ENCODE results near the gene SPG7.

Gene SPG7

DNA sequence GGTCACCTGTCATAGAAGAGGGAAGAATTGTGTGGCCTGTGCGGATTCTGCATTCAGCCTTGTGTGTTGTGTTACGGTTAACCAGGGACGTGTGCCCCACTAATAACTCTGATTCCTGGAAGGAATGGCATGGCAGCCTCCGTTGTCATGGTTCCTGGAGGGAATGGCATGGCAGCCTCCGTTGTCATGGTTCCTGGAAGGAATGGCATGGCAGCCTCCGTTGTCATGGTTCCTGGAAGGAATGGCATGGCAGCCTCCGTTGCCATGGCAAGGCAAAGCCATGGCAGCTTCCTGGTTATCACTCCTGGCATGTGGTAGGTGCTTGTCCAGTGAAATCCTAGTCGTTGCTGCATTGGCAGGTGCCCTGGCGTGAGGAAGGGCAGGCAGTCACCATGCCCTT, 8.9 kb downstream of the SPG7 start:
- DNase-seq (ENCODE audit: low read depth in 2 of 2): no peak

DNA sequence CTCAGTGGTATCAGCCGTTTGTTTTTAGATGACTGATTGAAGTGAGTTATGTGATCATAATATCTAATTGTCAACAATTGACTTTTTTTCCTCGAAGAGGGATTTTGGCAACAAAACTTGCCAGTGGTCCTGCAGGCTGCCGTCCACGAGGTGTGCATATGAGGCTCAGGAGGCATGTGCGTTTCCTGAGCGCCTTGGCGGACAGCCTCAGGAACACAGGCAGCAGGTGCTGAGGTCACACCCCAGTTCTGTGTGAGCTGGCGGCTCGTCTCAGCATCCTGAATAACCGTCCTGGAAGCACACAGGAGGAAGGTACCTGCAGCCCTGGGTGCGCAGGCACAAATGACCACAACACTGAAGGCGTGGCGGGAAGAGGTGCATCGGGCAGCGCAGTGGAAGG, 11.7 kb downstream of the SPG7 start:
- DNase-seq (ENCODE audit: low read depth in 2 of 2): no peak

DNA sequence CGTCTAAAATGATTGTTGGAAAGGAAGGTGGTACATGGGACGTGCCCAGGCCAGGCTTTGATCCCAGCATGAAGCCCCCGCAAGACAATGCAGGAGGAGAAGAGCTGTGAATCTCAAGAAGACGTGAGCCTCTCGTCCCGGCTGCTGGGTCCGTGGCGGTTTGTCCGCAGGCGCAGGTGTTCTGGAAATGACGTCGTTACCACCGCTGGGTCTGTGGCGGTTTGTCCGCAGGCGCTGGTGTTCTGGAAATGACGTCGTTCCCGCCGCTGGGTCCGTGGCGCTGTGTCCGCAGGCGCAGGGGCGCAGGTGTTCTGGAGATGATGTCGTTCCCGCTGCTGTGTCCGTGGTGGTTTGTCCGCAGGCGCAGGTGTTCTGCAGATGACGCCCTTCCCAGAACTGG, 14.1 kb downstream of the SPG7 start:
- no peak for DNase-seq (ENCODE audit: low read depth in 2 of 2)

DNA sequence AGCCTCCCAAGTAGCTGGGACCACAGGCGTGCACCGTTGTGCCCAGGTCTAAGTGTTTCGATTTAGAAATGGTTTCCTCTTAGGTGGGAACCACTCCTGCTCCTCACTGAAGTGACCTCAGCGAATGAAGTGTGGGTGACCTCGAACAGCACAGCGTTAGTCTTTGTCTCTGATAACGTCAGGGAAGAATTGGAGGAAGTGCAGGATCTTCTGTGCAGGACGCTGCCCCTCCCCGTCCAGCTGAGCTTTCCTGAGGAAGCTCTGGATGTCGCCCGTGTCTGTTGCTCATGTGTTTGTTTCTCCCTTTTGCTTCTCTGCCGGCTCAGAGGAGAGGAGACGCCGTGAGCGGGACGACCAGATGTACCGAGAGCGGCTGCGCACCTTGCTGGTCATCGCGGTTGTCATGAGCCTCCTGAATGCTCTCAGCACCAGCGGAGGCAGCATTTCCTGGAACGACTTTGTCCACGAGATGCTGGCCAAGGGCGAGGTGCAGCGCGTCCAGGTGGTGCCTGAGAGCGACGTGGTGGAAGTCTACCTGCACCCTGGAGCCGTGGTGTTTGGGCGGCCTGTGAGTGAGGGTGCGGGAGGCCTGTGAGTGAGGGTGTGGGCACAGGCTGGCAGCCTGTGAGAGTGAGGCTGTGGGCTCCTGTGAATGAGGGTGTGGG, 15.6 kb downstream of the SPG7 start:
- DNase-seq (ENCODE audit: low read depth in 2 of 2): no peak

- DNase-seq (ENCODE audit: low read depth in 2 of 2): no peak
These were observed 17.1 kb downstream of the SPG7 start for GRCh38 chr16:89525146-89525913.

- no peak for DNase-seq (ENCODE audit: low read depth in 2 of 2)
These were observed 20.9 kb downstream of the SPG7 start for GRCh38 chr16:89529097-89529496.

DNA sequence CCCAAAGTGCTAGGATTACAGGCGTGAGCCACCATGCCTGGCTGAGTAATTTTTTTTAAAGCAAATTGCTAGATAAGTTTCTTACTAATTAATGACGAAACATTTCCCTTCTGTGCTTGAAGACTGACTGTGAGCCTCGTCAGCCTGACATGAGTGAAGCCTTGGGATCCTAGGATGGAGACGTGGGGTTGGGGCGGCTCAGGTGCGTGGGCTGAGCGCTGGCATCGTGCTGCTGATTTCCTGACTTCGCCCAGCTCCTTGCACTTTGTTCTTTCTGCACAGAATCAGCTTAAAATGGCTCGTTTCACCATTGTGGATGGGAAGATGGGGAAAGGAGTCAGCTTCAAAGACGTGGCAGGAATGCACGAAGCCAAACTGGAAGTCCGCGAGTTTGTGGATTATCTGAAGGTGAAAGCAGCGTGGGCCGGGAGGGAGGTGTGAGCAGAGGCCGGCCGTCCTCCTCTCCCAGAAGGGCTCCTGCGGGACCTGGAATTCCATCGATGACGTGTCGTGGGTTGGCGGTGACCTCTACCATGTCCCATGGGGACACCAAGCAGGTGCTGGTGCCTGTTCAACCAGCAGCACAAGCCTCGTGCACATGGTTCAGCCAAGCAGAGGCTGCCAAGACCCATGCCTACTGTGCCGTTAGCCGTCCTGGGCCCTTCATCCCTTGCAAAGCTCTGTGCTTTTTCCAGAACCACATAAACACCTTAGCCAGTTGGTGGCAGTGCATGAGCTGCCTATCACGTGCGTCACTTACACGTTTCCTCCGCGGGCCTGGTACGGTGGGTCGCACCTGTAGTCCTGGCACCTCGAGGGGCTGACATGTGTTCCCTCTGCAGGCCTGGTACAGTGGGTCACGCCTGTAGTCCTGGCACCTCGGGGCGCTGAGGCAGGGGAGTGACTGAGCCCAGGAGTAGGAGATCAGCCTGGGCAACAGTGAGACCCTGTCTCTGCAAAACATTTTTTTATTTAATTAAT, 22.5 kb downstream of the SPG7 start:
- DNase-seq (ENCODE audit: low read depth in 2 of 2): no peak

- DNase-seq (ENCODE audit: low read depth in 2 of 2): no peak
These were observed 23.8 kb downstream of the SPG7 start for GRCh38 chr16:89531821-89532526.

GRCh38 chr16:89534252-89534756, 26.1 kb downstream of the SPG7 start:
- DNase-seq (ENCODE audit: low read depth in 2 of 2): no peak

DNA sequence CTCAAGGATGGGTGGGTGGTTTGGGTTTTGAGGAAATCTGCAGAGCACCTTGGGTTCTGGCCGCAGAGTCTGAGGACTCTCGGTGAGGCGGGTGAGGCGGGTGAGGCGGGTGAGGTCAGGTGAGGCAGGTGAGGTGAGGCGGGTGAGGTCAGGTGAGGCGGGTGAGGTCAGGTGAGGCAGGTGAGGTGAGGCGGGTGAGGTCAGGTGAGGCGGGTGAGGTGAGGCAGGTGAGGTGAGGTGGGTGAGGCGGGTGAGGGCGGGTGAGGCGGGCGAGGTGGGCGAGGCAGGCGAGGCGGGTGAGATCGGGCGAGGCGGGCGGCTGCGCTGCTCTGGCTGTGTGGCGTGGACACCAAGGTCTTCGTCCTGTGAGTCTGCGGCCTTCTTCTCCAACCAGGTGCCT, 28.2 kb downstream of the SPG7 start:
- no peak for DNase-seq (ENCODE audit: low read depth in 2 of 2)

DNA sequence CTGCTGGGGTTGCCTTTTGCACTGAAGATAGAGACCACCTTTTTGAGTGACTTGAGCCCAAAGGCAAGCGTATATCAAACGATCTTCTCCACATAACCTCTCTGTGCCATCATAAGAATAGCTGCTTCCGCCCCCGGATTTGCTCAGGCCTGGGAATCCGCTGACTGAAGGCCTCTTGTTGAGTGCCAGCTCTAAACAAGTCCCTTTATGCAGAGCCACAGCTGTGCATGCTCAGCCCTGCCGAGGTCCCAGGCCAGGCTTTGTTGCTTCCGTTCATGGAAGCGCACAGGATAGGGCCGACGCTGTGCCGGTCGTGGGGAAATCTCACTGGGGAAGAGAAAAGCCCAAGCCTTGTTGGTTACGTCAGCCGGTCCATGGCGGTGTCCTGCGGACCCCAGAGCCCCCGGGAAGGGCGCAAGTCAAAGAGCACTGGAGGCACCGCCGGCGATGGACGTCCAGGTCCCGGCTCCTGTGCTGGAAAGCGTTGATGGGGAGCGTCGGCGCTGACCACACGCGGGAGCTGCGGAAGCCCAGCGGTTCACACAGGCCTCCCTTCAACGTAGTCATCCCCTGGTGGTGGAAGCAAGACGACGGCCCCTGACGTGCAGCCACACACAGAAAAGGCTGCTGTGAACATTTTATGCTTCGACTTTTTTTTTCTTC, 28.8 kb downstream of the SPG7 start:
- no peak for DNase-seq (ENCODE audit: low read depth in 2 of 2)

DNA sequence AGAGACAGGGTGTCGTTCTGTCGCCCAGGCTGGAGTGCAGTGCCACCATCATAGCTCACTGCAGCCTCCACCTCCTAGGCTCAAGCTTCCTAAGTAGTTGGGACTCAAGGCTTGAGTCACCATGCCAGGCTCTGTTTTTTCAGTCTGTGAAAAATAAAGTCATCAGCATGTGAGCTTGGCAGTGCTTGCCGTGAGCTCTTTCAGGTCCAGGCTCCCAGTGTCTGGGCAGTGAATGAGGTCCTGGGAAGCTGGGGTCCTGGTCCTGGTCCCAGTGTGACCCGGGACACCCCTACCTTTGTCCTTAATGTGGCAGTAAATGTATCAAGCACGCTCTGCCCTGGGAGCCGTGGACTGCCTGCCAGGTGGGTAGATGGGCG, 29.3 kb downstream of the SPG7 start:
- DNase-seq (ENCODE audit: low read depth in 2 of 2): no peak

GRCh38 chr16:89538286-89538685, 30.1 kb downstream of the SPG7 start:
- no peak for DNase-seq (ENCODE audit: low read depth in 2 of 2)

DNA sequence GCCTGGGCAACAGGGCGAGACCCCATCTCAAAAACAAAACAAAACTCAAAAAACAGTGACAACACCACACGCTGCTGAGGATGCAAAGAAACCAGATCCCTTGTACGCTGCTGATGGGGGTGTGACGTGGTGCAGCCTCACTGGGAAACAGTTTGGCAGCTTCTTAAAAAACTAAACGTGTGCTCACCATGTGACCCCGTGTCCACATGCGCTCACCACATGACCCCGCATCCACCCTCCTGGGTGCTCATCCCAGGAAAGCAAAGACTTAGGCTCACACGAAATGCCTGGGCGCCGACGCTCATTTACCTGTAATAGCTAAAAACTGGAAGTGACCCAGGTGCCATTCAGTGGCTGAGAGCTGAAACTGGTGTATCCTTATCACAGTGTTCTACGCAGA, 32.4 kb downstream of the SPG7 start:
- no peak for DNase-seq (ENCODE audit: low read depth in 2 of 2)

- DNase-seq (ENCODE audit: low read depth in 2 of 2): no peak
These were observed 33.6 kb downstream of the SPG7 start for GRCh38 chr16:89541792-89542191.

DNA sequence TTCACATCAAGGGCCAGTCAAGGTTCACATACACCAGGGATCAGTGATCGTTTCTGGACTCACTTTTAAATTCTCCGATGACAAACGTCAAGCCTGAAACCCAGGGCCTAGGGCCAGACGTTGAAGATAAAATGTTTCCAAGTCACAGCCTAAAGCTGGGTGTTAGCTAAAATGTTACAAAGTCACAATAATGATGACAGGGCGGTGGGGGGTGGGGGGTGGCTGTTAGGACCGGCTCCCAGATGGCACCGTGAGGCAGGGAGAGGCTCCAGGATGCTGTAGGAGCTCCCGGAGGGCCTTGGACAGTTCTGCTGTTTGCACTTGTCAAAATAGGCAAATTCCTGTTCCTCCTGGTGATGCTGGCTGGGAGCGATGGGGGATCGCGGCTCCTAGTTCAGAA, 35.9 kb downstream of the SPG7 start:
- no peak for DNase-seq (ENCODE audit: low read depth in 2 of 2)

- DNase-seq (ENCODE audit: low read depth in 2 of 2): no peak
These were observed 36.5 kb downstream of the SPG7 start for GRCh38 chr16:89544713-89545043.

DNA sequence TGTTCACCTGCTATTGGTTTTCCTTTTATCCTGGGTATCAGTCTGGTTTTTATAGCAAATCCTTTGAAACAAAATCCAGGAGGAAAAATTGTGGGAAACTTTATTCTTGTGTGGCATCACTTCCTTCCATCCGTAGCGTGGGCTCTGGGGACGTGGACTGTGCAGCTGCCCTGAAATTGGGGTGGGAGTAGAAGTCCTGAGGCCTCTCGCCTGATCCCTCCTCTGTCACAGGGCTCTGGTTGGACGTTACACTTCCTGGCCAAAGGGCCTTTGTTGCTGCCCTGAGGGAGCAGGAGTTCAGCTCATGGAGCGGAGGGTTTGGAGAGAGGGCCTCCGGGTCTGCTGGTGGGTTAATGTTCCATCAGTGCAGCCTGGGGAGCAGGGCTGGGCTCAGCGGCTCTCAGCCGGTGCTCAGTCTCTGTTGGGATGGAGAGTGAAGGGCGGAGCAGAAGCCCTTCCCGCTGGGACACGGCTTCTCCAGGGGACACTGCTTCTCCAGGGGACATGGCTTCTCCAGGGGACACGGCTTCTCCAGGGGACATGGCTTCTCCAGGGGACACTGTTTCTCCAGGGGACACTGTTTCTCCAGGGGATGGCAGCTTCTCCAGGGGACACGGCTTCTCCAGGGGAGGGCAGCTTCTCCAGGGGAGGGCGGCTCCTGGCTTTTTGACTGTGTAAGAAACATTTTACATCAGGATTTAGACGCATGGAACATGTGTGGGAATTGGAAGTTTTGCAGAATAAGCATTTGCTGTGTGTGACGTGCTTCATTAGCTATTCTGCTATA, 37.0 kb downstream of the SPG7 start:
- no peak for DNase-seq (ENCODE audit: low read depth in 2 of 2)

DNA sequence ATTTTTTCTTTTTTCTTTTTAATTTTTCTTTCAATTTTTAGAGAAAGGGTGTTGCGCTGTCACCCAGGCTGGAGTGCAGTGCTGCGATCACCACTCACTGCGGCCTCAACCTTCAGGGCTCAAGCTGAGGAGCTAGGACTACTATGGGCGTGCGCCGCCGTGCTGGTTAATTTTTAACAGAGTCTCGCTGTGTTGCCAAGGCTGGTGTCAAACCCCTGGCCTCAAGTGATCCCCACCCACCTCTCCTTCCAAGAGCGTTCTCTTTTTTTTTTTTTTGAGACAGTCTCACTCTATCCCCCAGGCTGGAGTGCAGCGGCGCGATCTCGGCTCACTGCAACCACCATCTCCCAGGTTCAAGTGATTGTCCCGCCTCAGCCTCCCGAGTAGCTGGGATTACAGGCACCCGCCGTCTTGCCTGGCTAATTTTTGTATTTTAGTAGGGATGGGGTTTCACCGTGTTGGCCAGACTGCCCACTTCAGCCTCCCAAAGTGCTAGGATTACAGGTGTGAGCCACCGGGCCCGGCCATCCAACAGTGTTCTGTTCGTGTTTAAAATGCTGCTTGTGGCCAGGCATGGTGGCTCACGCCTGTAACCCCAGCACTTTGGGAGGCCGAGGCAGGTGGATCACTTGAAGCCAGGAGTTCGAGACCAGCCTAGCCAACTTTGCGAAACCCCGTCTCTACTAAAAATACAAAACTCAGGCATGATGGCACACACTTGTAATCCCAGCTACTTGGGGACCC, 37.8 kb downstream of the SPG7 start:
- no peak for DNase-seq (ENCODE audit: low read depth in 2 of 2)

DNA sequence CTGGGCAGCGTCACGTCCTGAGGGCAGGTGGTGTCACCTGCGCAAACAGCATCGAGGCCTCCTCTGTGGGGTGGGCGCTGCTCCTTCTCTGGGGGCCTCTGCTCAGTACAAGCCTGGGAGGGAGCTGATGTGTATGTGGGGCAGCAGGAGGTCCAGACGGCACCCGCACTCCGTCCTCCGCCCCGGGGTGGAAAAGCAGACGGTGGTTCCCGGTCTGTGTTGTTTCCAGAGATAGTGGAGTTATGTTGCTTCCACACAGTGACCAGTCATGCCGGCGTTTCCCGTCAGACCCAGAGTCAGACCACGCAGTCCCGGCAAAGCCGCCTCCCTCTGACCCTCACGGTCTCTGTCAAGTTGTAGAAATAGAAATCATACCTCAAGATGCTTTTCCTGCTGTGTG, 38.6 kb downstream of the SPG7 start:
- DNase-seq (ENCODE audit: low read depth in 2 of 2): no peak
